SKM-1 treated with dmso at 0.1 percent for 144 hours (cell line): ENCODE results near the gene ARID1B.

Source experiments
- DNase-seq: peaks from one replicate; lab custom pipeline; 2025; ENCODE audit not compliant: unreplicated experiment; lab: John Stamatoyannopoulos, UW

Gene ARID1B

GRCh38 chr6:156876302-156876701 lies 99.1 kb downstream of the ARID1B start:
- no peak for DNase-seq

GRCh38 chr6:156877126-156877863 lies 100.1 kb downstream of the ARID1B start:
- no peak for DNase-seq

- DNase-seq: no peak
Observed at GRCh38 chr6:156878681-156879080, 101.5 kb downstream of the ARID1B start.

- no peak for DNase-seq
Observed at GRCh38 chr6:156879186-156879585, 102.0 kb downstream of the ARID1B start.

DNA sequence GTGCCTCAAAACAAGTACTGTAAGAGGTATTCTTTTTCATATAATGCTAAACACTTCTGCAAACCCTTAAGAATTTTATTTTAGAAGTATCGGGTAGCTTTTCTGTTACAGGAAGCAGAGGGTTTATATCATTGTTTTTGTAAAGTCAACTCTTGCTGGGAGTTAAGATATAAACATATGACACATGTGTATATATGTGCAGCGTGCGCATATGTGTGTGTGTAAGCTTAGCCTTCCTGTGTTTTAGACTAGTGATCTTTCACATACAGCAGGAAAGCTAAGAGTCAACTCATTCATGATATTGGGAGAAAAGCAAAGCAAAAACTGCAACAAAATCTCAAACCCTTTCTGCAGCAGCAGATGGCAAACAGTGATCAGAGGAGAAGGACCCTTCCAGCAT lies 102.4 kb downstream of the ARID1B start:
- no peak for DNase-seq

GRCh38 chr6:156880913-156881312 lies 103.7 kb downstream of the ARID1B start:
- no peak for DNase-seq

DNA sequence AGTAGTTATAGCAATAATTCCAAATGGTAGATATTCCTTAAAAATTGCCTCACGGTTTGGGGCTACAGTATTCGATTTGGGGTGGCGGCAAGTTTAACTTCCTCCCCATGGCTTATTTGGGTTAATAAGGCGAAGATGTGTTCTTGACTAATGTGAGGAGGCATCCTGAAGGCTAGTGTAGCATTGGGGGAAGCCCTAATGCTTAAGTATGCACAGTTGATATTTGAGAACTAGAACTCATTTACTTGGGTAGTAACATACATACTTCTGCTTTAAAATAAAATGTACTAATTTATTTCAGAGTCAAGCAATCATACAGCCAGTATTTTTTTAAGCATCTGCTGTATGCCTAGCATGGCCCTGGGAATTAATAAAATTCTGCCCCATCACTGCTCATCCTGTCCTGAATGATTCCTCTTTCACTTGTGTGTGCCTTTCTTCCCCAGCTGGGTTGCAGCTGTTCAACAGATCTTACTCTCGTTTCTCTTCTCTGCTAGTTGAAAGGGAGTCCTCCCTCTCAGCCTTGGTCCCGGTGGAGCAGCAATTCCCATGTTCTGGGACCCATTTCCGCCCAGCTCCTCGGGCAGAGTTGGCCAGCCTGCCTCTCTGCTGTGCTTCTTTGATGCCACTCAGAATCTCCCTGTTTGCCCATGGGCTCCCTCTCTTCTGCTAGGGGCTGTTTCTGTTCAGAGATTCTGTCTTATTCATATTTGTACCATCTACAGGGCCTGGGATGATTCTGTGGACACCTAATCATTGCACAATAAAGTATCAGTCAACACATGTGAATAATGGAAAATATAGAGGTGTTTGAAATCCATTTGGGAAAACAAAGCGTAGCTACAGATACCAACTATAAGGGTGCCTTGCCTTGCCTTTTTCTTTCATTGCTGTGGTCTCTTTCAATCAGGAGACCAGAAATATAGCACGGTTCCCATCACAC lies 104.8 kb downstream of the ARID1B start:
- no peak for DNase-seq

DNA sequence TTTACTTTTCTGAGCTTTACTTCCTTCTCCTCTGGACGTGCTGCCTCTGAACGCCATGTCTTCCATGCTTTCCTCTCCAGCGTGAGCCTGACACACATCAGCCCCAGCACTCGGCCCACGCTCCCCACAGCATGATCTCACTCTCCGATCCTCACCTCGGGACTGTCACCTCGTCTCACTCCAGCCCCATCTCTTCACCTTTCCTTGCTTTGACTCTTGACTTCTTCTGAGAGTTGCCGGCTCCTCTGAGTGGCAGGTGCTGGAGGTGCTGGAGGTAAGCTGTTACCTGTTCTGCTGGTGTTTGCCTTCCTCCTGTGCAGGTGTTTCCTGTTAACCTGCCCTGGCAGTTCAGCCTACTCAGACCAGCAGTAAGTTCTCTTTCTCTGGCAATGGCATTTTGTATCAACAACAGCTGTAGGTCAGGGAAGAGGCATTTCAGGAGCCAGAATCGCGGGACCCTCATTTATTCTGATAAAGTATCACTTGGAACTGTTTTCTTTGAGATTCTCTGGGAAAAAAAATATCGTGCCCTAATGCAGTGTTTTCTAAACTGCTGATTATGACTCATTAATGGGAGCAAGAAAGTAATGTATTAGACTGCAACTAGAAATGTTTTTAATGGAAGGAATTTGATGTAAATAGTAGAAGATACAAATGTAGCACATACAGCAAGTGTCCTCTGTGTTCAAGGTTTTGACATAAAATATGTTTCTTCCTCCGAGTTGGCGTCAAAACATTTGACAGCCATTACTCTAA lies 106.5 kb downstream of the ARID1B start:
- DNase-seq: no peak

- no peak for DNase-seq
Observed at GRCh38 chr6:156884306-156884705, 107.1 kb downstream of the ARID1B start.

DNA sequence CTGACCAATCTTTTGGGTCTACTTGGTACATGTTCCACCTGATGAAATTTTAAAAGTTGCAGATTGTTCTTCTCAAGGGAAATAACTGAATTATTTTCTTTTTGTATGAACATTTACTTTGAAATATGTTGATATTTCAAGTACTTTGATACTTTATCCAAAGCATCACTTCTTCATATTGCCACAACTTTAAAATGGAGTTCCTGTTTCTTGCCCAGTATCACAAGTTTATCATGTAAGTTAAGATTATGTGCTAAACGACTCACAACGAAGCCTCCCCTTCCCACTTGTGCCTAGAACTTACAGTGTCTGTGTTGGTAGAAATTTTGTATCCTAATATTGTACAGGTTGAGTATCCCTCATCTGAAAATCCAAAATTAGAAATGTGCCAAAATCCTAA lies 108.4 kb downstream of the ARID1B start:
- DNase-seq: no peak

DNA sequence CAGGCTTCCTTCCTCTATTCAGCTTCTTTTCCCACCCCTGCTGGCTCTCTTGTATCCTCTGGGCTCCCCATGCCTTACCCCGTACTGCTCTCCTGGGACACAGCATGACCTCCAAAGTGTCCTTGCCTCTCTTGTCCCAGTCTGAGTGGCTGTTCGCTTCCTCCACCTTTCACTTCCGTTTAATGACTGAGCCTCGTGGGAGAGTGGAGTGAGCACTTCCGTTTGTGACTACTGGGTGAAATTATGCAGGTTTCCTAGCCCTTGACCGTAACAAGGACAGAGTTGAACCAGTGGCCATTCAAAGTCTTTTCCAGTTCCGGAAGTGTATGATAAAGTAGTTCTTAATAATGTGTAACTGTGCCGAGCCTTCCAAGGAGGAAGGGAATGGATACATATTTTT lies 109.2 kb downstream of the ARID1B start:
- DNase-seq: no peak

- no peak for DNase-seq
Observed at GRCh38 chr6:156887623-156888269, 110.6 kb downstream of the ARID1B start.

- no peak for DNase-seq
Observed at GRCh38 chr6:156889469-156889868, 112.3 kb downstream of the ARID1B start.

GRCh38 chr6:156889986-156890385 lies 112.8 kb downstream of the ARID1B start:
- no peak for DNase-seq

DNA sequence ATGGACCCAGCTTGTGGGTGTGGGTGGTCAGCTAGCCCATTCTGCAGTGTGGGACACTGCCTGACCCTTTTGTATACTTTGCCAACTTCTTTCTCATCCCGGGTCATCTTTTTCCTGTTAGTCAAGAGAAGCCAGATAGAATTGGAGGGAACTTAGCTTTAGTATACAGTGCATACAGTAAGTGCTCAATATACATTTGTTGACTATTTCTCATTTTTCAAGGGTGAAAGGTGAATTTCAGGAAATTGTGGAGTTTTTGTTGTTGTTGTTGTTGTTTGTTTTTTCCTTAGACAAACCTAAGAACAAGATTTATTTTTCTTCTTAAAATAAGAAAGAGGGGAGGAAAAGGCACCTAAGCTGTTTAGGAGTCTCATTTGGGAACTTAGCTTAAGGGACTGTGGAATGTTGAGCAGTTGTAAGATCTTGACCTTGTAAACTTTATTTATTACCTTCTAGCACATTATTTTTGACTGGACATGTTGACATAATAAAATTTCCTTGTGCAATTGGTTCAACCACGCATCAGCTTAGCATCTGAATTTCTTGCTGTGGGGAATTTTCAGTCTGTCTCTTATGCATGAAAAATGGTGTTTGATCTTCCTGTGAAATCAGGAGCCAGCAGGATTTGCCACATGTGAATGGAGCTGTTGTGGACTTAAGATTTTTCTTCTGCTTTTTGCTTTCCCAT lies 113.6 kb downstream of the ARID1B start:
- no peak for DNase-seq

GRCh38 chr6:156897907-156898531 lies 120.8 kb downstream of the ARID1B start:
- DNase-seq: no peak

DNA sequence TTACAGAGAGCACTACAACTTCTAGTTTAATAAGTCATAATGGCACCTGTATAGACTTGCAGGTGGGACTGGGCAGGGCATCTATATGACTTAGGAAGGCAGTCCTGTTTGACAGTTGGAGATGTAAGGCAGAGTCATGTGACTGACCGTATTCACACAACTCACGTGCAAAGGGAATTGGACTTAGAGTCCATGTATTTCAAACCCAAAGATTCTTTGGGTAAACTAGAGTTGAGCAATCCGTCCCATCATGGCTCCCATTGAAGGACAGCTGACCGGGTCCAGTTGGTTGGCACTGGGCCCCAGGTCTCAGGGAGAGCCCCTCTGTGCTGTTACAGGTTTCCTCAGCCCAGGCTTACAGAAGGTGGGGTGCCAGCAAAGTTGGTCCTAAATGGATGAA lies 121.9 kb downstream of the ARID1B start:
- DNase-seq: no peak

DNA sequence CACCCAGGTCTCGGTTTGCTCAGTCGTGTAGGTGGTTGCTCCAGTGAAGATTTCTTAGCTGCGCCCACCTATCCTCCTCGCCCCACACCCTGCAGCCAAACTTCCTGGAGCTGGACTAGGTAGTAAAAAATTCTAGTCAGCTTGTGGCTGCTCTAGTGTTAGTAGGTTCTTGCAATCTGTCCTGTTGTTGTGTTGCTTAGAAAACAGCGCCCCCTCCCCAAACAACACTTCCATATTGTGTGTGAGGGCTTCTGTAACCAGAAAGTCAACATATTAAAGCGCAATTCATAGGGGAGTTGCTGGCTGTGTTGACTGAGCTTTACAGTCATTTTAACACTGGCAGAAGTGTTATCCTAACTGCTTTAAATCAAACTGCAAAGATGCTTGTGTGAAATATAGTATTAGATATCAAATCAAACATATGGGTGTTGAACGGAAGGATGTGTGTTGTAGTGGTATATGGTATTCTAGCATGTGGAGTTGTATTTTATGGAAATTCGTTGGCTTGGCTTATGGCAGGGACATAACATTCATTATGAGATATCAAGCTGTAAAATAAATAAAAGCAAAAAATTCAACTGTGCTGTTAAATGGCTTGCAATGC lies 122.5 kb downstream of the ARID1B start:
- DNase-seq: no peak

DNA sequence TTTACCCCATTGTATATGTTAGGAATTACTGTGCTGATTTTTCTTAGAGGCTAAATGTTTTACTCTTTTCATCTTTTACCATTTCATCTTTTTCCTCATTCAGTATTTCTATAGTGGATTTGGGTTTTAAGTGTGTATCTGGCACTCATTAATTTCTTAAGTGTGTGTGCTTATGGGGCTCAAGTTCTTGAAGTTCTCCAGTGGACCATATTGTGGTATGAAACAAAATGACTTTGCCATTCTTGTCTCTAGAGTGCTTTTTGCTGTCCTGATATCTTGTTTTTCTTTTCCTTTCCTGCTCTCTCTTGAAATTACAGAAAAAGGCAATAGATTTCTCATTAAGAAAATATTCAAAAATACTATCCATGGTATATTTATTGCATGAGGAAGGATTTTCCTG lies 123.1 kb downstream of the ARID1B start:
- DNase-seq: no peak
